Pulmonary artery endothelial cell (primary cell): ENCODE measurements around the gene TMEM267. TPM values are rescaled to one million over a fixed set of nuclear protein-coding genes. Genes with fewer than 3 reads are reported as not detected.
"Not testable (repeated sequence)": the region's sequence is repeated elsewhere in the genome, so short reads cannot be mapped to it uniquely, and the experiment has no call there.

Experiments used
- DNase-seq: peaks from one replicate; pipeline ENCODE4 v3.0.0-alpha.2; 2011; ENCODE audit warnings: low read depth, low spot score
- total RNA-seq: library from RNA; depleted of rRNA; stranded (reverse); fragments of >200 nt; gene quantifications from 2 replicates; pipeline ENCODE4 v1.2.3, GENCODE V29; 2014

Gene TMEM267, protein sequence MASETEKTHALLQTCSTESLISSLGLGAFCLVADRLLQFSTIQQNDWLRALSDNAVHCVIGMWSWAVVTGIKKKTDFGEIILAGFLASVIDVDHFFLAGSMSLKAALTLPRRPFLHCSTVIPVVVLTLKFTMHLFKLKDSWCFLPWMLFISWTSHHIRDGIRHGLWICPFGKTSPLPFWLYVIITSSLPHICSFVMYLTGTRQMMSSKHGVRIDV
- total RNA-seq, result 8.9 and 9.8 TPM in 2 replicates

DNA sequence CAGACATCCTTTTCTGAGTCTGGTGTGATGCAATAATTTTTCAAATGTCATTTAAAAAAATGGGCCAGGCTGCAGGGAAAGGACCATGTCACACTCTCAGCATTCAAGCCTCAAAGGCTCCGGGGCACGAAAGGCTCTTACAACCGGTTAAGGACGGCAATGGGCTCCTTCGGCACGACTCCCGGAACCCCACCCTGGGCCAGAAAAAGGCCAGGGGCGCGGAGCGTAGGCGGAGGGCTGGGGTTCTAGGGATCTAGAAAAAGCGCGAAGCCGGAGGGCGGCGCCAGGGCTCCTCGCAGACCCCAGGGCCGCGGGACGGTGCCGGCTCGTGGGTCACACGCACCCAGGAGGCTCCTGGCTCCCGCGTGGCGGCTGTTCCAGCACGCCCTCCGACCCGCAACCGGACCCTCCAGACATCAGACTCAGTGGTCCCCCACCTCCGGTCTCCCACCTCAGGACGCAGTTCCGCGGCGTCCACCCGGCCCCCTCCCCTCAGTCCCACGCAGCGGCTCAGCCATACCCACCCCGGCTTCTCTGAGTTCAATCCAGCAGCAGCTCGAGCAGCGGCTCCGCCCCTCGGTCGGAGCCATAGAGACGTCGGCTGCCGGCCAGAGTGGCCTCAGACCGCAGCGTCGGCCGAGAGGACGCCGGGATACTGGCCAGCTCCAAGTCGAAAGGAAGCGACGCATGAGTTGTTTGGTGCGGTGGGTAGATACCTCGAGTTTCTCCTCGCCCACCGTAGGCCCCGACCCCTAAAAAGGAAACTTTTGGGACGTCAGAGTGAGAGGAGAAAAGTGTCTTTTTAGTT, at the start of gene TMEM267:
Gene TMEM267 (minus strand): TSS at position 568 of the 808 bp plus-strand sequence. CDS start 29,896 bp downstream, outside the sequence.
- DNase-seq, result peak; percentile 81

DNA sequence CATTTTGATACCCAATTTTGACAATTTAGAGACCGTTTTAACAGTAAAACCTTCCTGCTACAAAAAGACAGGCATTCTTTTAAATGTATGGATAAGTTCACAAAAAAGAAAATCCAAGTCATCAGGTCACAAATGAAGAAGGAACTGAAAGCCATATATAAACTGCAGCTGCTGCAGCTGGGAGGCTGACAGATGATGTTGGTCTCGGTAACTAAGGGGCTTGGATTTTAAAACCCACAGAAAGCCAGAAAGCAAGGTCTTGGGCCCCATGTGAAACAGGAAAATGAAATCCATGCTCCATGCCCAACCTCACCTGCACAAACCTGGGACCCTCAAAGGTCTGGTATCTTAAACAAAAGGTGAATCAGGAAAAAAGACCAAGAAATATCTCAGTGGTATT, 47.0 kb upstream of the TMEM267 start:
- DNase-seq, result no peak

DNA sequence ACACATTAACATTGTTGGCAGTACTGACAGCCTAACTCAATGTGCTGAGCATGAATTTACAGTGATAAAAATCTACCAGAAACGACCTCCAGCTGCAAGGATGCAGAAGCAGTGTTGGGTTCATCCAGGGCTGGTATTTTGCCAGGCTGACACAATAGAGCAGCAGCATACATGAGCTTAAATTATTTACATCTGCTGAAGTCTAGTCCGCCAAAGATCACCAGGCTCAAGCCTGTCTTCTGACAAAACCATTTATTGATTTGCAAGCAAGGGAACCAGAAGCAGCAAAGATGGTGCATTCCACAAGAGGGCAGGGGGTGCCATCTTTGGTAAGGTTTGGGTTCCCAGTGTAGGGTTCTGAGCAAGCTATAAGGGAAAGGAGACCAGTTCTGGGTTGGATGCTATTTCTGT, 40.0 kb upstream of the TMEM267 start:
- DNase-seq, result no peak

DNA sequence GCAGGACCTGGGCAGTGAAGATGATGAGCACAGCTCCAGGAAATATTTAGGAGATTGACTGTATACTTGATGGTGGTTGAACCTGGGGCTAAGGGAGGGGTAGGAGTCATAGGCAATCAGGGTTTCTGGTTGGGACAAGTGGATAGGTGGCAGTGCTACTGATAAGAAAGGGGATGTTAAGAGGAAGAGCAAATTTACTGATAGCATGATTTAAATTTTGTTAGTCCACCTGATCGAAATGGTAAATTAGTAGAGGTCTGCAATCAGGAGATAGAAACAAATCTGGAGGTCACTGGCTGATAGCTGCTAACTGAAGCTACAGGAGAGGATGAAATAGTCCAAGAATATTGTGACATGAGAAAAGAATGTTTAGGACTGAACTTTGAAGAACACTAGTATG, 37.0 kb upstream of the TMEM267 start:
- DNase-seq, result no peak

DNA sequence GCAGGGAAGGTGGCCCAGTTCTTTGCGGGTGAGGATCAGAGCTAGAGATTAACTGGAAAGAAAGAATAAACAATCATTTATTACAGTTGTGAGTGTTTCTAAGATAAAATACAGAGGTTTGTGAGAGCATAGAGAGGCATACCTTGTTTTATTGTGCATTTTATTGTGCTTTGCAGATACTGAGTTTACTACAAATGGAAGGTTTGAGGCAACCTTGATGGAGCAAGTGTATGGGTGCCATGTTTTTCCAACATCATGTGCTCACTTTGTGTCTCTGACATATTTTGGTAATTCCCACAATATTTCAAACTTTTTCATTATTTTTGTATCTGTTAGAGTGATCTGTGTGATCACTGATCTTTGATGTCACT, 32.0 kb upstream of the TMEM267 start:
- DNase-seq, result no peak

DNA sequence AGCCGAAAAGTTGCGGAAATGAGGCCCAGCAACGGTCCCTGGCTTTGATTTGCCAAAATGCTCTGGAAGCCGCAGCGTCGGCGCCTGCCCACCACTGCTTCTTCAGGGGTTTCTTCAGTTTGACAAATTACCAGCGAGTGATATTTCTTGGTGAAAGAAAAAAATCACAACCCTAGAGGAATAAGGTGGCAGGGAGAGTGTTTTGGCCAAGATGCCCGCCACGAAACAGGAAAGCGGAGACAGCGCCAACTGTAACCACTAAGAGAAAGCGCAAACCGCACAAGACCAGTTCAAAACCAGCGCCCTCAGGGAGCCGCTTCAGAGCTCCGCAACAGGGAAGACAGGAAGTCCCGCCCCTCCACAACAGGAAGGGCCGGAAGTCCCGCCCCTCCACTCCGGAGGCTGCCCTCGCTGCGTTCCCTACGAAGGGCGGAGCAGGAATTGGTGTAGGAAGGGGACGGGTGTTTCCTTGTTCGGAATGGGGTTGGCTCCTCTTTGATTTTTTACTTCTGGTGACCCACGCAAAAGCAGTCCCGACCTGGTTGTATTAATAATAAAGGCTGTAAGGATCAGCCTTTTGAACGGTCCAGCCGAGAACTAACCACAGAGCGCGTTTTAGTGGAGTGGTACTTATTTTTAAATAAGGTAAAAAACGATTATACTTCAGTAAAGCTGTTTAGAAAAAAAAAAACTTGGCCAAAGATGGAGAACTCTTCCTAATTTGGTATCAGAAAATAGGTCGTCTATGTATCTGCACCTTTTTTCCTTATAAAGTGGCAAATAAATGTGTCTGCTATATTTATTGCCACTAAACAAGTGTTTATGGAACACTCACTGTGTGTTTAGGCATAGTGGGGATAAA, 31.4 kb upstream of the TMEM267 start, which contains the start of gene C5orf34:
Gene C5orf34 (minus strand): TSS at position 333 of the 862 bp plus-strand sequence. CDS start 5,809 bp downstream, outside the sequence.
- DNase-seq, result peak; percentile 79

DNA sequence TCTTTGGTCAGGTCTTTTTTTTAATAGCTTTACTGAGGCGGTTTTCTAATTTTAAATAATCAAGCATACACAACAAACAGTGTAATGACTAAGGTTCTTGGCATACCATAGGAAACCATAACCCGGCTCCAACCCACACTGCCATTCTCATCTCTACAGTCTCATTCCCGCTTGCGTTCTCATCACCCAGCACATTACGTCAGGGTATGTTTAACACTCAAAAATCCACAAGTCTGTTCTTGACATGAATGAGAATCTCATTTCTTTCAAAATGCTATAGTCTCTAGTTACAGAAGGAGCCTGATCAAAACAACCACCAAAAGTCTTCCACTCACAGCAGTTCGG, 30.8 kb upstream of the TMEM267 start:
- no peak for DNase-seq

DNA sequence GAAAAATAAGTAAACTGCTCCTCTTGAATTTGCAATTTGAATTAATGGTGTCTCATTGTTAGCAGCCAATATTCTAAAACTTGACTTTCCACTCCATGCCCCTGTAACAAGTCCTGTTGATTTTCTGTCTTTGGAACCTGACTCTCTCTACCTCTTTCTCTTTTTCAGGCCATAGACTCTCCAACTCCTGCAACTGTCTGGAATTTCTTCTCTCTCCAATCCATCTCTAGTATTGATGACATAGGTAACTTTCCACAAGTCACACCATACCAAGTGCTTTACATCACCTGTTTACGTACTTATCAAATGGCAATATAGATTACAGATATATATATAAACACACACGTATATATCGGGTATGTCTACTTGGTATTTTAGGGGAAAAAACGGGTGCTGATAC, 30.4 kb upstream of the TMEM267 start:
- no peak for DNase-seq

DNA sequence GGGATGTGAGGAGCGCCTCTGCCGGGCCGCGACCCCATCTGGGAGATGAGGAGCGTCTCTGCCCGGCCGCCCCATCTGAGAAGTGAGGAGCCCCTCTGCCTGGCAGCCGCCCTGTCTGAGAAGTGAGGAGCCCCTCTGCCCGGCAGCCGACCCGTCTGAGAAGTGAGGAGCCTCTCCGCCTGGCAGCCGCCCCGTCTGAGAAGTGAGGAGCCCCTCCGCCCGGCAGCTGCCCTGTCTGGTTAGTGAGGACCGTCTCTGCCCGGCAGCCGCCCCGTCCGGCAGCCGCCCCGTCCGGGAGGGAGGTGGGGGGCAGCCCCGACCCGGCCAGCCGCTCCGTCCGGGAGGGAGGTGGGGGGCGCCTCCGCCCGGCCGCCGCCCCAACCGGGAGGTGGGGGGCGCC, 27.4 kb upstream of the TMEM267 start:
- not testable (repeated sequence) for DNase-seq

DNA sequence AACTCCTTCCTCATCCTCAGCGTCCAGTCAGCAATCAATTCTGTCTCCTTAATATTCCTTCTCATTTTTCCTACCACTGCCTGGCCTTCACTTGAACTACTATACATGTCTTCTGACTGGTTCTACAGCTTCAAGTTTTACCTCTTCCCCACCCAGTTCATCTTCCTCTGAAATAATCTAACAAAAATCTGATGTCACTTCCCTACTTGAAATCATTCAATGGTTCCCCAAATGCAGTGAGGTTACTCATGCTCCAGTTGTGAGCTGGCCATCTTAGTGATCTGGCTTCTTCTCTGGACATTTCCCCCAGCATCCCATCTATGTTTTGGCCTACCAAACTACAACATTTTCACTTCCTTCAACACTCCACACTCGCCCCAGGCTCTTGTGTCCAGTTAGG, 14.9 kb upstream of the TMEM267 start:
- no peak for DNase-seq

DNA sequence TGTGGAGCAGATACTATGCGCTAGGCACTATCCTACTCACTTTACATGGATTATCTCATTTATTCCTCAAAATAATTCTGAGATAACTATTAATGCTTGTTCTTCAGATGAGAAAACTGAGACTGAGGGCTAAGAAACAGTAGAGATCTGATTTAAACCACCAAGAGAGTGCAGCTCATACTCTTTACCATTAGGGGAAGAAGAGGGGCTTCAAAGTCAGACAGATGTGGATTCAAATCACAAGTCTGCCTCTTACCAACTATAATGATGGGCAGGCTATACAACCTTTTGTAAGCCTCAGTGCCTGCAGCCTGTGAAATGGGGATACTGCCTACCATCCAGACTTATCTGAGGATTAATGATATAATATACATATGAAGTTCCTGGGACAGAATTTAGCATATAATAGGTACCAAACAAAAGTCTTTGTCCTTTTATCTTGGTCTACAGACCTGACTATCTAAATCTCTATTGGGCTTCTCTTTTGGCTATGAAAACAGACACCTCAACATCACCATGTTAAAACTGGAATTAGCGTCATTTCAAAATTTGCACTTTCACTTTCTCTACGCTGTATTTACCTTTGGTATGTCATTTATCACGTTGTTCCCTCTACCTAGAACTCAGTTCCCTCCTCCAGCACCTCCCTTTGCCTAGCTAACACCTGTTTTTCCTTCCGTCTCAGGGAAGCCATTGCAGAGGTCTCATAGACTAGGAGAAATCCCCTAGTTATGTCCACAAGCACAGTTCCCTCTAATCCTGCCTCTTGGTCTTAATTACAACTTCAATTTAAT, 13.8 kb upstream of the TMEM267 start:
- no peak for DNase-seq

DNA sequence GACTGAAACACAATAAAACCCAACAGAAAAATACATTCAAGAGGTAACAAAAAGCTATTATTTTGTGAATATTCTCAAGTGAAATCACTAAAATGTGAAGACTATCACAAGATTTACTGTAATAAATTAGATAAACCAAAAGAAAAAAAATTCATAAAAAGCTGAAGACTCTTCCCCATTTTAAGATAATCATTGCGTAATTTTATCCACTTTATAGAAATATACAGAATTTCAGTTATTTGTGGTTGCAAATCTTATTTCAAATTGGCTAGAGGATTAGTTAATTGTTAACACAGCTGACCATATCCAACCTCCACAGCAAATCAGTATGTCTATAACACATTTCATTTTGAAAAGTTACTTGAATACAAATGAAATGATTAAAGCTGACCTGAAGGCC, 7.7 kb upstream of the TMEM267 start:
- no peak for DNase-seq

DNA sequence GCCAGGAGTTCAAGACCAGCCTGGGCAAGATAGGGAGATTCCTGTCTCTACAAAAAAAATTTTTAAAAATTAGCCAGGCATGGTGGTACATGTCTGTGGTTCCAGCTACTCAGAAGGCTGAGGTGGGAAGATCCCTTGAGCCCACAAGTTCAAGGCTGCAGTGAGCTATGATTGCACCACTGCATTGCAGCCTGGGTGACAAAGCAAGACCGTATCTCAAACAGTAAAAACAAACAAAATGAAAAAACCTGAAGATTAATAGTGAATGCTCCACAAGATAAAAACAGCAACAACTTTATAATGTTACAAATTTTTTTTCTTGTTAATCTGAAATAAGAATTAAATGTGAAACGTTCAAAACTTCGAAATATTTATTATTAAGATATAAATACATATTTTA, 2.7 kb upstream of the TMEM267 start:
- no peak for DNase-seq

DNA sequence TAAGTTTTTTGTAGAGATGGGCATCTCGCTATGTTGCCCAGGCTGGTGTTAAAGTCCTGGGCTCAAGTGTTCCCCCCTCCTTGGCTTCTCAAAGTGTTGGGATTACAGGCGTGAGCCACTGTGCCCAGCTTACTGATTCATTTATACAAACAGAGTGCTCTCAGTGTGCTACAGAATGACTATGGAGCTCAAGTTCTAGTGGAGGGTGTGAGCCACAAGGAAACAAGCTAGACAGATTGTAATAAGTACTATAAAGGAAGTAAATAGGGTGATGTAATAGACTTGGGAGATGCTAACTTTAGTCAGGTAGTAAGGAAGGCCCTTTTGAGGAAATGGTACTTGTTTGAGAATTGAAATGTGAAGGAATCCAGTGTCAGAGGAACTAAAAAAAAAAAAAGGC, 1.7 kb upstream of the TMEM267 start:
- DNase-seq, result no peak

DNA sequence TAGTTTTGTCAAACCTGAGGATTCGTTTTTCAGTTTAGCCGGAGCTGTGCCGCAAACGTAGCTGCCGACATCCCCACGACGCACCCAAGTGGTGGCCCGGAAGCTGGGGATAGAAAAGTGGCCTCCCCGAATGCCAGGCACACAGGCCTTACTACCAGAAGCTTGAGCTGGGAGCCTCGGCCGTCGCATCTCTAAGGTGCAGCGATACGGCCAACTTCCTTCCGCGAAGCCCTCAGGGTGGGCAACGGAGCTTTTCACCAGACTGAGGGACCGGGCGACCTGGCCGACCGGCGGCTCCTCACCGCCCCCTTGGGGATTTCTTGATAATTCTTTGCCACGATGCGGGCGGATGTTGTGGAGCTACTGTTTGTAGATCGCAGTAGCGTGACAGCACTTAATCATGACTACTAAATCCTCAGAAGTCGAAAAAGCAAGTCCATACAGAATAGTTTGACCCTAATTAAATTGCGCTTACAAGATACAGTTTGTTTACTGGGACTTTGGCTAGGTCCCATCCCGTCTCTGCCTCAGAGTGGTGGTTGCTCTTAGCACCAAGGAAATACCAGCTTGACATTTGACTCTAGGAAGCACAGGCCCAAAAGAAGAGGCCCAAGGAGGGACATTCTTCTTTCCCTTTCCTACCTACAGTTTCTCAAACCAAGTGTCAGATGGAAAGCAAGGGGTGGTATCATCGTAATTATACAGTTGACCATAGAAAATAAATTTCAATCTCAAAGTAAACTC, 613 bp upstream of the TMEM267 start:
- DNase-seq, result peak; percentile 59

DNA sequence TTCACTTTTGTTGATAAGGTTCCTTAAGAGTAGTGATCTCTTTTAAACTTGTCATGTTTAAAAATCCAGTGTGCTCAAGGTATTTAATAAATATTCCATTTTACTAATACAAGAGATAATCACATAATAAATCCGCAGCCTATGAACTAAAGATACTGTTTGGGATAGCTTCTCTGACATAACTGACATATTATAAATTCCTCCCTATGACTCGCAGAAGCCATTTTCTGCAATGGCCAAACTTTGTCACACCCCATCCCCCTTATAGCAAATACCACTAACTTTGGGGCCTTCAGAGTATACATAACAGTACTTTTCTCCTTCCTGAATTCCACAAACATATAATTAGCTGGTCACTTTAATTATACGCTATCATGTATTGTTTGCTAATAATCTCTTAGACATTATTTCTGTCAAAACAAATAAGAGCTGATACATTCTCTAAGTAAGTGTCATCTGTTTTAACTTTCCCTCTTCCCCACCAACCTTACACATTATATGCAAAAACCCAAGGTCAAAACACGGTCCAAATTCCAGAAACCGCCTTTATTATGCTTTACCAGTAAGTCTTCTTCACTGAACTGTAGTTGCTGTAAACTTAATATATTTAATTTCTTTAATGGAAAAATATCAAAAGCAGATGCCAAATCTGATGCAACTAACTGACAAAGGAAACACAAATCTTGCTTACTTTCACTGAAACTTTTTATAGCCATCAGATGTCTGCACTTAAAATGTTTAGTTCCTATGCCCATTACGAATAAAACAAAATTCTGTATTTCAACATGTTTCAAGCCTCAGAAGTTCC, 971 bp downstream of the TMEM267 start:
- DNase-seq, result no peak

DNA sequence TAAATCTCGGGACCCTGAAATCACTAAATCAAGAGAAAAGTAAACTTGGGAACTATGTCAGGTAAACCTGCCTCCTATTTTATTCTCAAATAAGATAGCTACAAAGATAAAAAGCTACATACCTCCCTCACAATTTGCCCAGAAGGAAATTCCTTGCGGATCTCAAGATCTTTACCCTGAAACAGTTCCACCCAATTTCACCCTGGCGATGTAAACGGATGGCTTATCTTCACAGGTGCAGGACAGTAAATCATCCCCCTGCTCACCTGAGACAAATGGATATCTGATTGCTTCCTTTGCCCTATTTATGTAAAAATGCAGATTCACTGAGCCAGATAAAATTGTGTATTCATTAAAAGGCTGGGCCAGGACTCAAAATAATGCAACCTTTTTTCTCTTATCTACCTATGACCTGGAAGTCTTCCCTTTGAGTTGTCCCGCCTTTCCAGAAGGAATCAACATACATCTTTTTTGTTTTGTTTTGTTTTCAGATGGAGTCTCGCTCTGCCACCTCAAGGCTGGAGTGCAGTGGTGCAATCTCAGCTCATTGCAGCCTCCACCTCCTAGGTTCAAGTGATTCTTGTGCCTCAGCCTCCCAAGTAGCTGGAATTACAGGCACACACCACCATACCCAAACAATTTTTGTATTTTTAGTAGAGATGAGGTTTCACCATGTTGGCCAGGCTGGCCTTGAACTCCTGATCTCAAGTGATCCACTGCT, 13.8 kb downstream of the TMEM267 start:
- no peak for DNase-seq

DNA sequence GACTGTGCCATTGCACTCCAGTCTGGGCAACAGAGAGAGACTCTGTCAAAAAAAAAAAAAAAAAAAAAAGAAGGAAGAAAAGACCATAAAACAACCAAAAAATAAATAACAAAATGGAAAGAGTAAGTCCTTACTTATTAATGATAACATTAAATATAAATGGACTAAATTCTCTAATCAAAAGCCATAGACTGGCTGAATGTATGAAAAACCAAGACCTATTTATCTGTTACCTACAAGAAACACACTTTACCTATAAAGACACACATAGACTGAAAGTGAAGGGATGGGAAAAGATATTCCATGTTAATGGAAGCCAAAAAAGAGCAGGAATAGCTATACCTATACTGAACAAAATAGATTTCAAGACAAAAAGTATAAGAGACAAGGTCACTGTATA, 16.6 kb downstream of the TMEM267 start:
- DNase-seq, result no peak

DNA sequence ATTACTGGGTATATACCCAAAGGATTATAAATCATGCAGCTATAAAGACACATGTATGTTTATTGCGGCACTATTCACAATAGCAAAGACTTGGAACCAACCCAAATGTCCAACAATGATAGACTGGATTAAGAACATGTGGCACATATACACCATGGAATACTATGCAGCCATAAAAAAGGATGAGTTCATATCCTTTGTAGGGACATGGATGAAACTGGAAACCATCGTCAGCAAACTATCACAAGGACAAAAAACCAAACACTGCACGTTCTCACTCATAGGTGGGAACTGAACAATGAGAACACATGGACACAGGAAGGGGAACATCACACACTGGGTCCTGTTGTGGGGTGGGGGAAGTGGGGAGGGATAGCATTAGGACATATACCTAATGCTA, 18.2 kb downstream of the TMEM267 start:
- DNase-seq, result not testable (repeated sequence)
